Hepatocyte (in vitro differentiated cells): ENCODE data around the gene CCDC172.

ENCODE experiments used
- CTCF ChIP-seq: fragments of 200-600 bp; sonication (generic); IDR thresholded peaks from 2 replicates; pipeline ENCODE4 v1.5.1; 2016; ENCODE audit warnings: antibody characterized with exemption, mild to moderate bottlenecking; ENCODE audit not compliant: poor library complexity
- EZH2 ChIP-seq: fragments of 200-600 bp; sonication (generic); IDR thresholded peaks from 2 replicates; pipeline ENCODE4 v1.6.1; 2016; ENCODE audit warnings: antibody characterized with exemption, mild to moderate bottlenecking, borderline replicate concordance

GRCh38 chr10:116398224-116398623, 74.0 kb downstream of the CCDC172 start:
- TF ChIP-seq CTCF, result no peak
- TF ChIP-seq EZH2, result no peak
